NOMO-1 treated with dmso at 0.1 percent for 144 hours (cell line): ENCODE measurements around the gene ZACN.
A peak's percentile ranks its signal among the peaks of the same experiment; 100 is the strongest.

Experiments used
- DNase-seq: peaks from one replicate; lab custom pipeline; 2025; ENCODE audit not compliant: unreplicated experiment; lab: John Stamatoyannopoulos, UW

ZACN gene

GRCh38 chr17:76095943-76096342 is 17.0 kb downstream of the ZACN start:
- DNase-seq, result no peak

- DNase-seq, result no peak
Observed at GRCh38 chr17:76097716-76098295, 18.8 kb downstream of the ZACN start.

- DNase-seq, result no peak
Observed at GRCh38 chr17:76102944-76103273, 23.9 kb downstream of the ZACN start.

- peak; percentile 92 for DNase-seq
Observed at GRCh38 chr17:76103274-76104139, 24.5 kb downstream of the ZACN start, which contains the start of gene EXOC7. Gene EXOC7, minus strand, starts transcription at chr17:76103787. Its CDS starts 95 bp downstream, at chr17:76103692.

GRCh38 chr17:76104140-76104895 is 25.3 kb downstream of the ZACN start:
- peak; percentile 45 for DNase-seq

- DNase-seq, result no peak
Observed at GRCh38 chr17:76104896-76105231, 25.9 kb downstream of the ZACN start.

GRCh38 chr17:76106703-76107102 is 27.7 kb downstream of the ZACN start:
- no peak for DNase-seq

GRCh38 chr17:76107509-76107908 is 28.5 kb downstream of the ZACN start:
- no peak for DNase-seq

GRCh38 chr17:76111956-76112355 is 33.0 kb downstream of the ZACN start:
- DNase-seq, result no peak

GRCh38 chr17:76115138-76115754 is 36.3 kb downstream of the ZACN start:
- DNase-seq, result no peak

GRCh38 chr17:76119409-76120371 is 40.7 kb downstream of the ZACN start:
- no peak for DNase-seq

GRCh38 chr17:76120658-76121008 is 41.7 kb downstream of the ZACN start:
- no peak for DNase-seq

- no peak for DNase-seq
Observed at GRCh38 chr17:76121932-76122430, 43.0 kb downstream of the ZACN start.

GRCh38 chr17:76122431-76123190 is 43.6 kb downstream of the ZACN start:
- DNase-seq, result no peak

- no peak for DNase-seq
Observed at GRCh38 chr17:76123191-76123499, 44.2 kb downstream of the ZACN start.

GRCh38 chr17:76123749-76124581 is 45.0 kb downstream of the ZACN start:
- no peak for DNase-seq

GRCh38 chr17:76124582-76125390 is 45.8 kb downstream of the ZACN start:
- no peak for DNase-seq

GRCh38 chr17:76125391-76125675 is 46.4 kb downstream of the ZACN start:
- DNase-seq, result no peak
